HepG2 (cell line): ENCODE measurements around the gene TLN1. TPM values are rescaled to one million over a fixed set of nuclear protein-coding genes. Genes with fewer than 3 reads are reported as not detected.

Source experiments
- AGO1 ChIP-seq: fragments of 200-400 bp; formaldehyde crosslinking; IDR thresholded peaks from 2 replicates; pipeline ENCODE4 v1.6.1; 2017; ENCODE audit warnings: mild to moderate bottlenecking, low read depth, low read length, moderate library complexity; ENCODE audit not compliant: poor library complexity, severe bottlenecking
- AGO2 ChIP-seq: fragments of 200-400 bp; formaldehyde crosslinking; optimal IDR thresholded peaks from 2 replicates; pipeline ENCODE3; 2017; ENCODE audit warnings: mild to moderate bottlenecking, low read depth, low read length, moderate library complexity
- BRD4 ChIP-seq: sonication (generic); formaldehyde crosslinking; IDR thresholded peaks from 2 replicates; pipeline ENCODE4 v1.4.0; 2020; ENCODE audit warnings: missing genetic modification reagents
- DRAP1 ChIP-seq: IDR thresholded peaks from 2 replicates; pipeline ENCODE4 v1.6.1; 2016; ENCODE audit warnings: missing genetic modification reagents, missing compliant biosample characterization
- ELF4 ChIP-seq: sonication (generic); formaldehyde crosslinking; IDR thresholded peaks from 2 replicates; pipeline ENCODE4 v1.5.0; 2020; ENCODE audit warnings: missing genetic modification reagents, mild to moderate bottlenecking, moderate library complexity, borderline replicate concordance
- FOXM1 ChIP-seq: sonication (generic); formaldehyde crosslinking; IDR thresholded peaks from 2 replicates; pipeline ENCODE4 v1.5.0; 2020; ENCODE audit warnings: missing genetic modification reagents
- HDAC2 ChIP-seq: sonication (generic); formaldehyde crosslinking; IDR thresholded peaks from 2 replicates; pipeline ENCODE4 v1.4.0; 2020; ENCODE audit warnings: missing genetic modification reagents
- KLF12 ChIP-seq: sonication (generic); formaldehyde crosslinking; IDR thresholded peaks from 2 replicates; pipeline ENCODE4 v1.4.0; 2020; ENCODE audit warnings: missing genetic modification reagents, borderline replicate concordance
- LCORL ChIP-seq, 2 experiments: fragments of 450-650 bp in 1 of 2; sonication (generic) in 1 of 2; formaldehyde crosslinking in 1 of 2; IDR thresholded peaks; 2 replicates each; pipeline versions ENCODE4 v1.5.0 to v1.6.1; 2017 to 2020; ENCODE audit warnings: antibody characterized with exemption in 1 of 2, missing genetic modification reagents in 1 of 2
- NR2F6 ChIP-seq, 2 experiments: IDR thresholded peaks; 2 replicates each; pipeline ENCODE4 v1.6.1; 2016; ENCODE audit warnings: antibody characterized with exemption in 1 of 2, mild to moderate bottlenecking in 1 of 2
- PHF8 ChIP-seq: sonication (generic); formaldehyde crosslinking; IDR thresholded peaks from 2 replicates; pipeline ENCODE4 v1.5.0; 2020; ENCODE audit warnings: missing genetic modification reagents
- RFXAP ChIP-seq: sonication (generic); formaldehyde crosslinking; IDR thresholded peaks from 2 replicates; pipeline ENCODE4 v1.4.0; 2020; ENCODE audit warnings: missing genetic modification reagents, borderline replicate concordance
- SATB2 ChIP-seq: sonication (generic); formaldehyde crosslinking; IDR thresholded peaks from 2 replicates; pipeline ENCODE4 v1.5.0; 2020; ENCODE audit warnings: missing genetic modification reagents
- TAF15 ChIP-seq: fragments of 200-400 bp; formaldehyde crosslinking; IDR thresholded peaks from one replicate; pipeline ENCODE4 v1.6.1; 2018; ENCODE audit warnings: mild to moderate bottlenecking, low read depth, low read length; ENCODE audit not compliant: poor library complexity, severe bottlenecking
- TFAP4 ChIP-seq: sonication (generic); IDR thresholded peaks from 2 replicates; pipeline ENCODE4 v1.6.1; 2016; ENCODE audit warnings: low read depth, borderline replicate concordance
- ZBTB42 ChIP-seq: sonication (generic); formaldehyde crosslinking; IDR thresholded peaks from 2 replicates; pipeline ENCODE4 v1.5.0; 2020; ENCODE audit warnings: mild to moderate bottlenecking, missing genetic modification reagents
- ZMYM4 ChIP-seq: sonication (generic); formaldehyde crosslinking; IDR thresholded peaks from 2 replicates; pipeline ENCODE4 v1.8.1; 2023; ENCODE audit warnings: mild to moderate bottlenecking, missing genetic modification reagents
- ZNF12 ChIP-seq: sonication (generic); formaldehyde crosslinking; IDR thresholded peaks from 2 replicates; pipeline ENCODE4 v1.5.0; 2020; ENCODE audit warnings: missing genetic modification reagents
- ZNF136 ChIP-seq: sonication (generic); formaldehyde crosslinking; IDR thresholded peaks from 2 replicates; pipeline ENCODE4 v1.8.1; 2022; ENCODE audit warnings: low read depth, mild to moderate bottlenecking, moderate library complexity, missing genetic modification reagents
- ZNF207 ChIP-seq: fragments of 450-650 bp; IDR thresholded peaks from 2 replicates; pipeline ENCODE4 v1.6.1; 2016; ENCODE audit warnings: antibody characterized with exemption, borderline replicate concordance
- ZNF282 ChIP-seq: fragments of 450-650 bp; IDR thresholded peaks from 2 replicates; pipeline ENCODE4 v1.6.1; 2018; ENCODE audit not compliant: partially characterized antibody
- ZNF326 ChIP-seq: sonication (generic); formaldehyde crosslinking; IDR thresholded peaks from 2 replicates; pipeline ENCODE4 v1.4.0; 2020; ENCODE audit warnings: missing genetic modification reagents, borderline replicate concordance
- ZNF337 ChIP-seq: sonication (generic); formaldehyde crosslinking; IDR thresholded peaks from 2 replicates; pipeline ENCODE4 v1.5.1; 2020; ENCODE audit warnings: missing genetic modification reagents, low read depth, mild to moderate bottlenecking, borderline replicate concordance
- ZNF484 ChIP-seq: sonication (generic); formaldehyde crosslinking; IDR thresholded peaks from 2 replicates; pipeline ENCODE4 v1.5.1; 2020; ENCODE audit warnings: mild to moderate bottlenecking, low read depth, missing genetic modification reagents, borderline replicate concordance
- ZNF549 ChIP-seq: sonication (generic); formaldehyde crosslinking; IDR thresholded peaks from 2 replicates; pipeline ENCODE4 v1.5.0; 2020; ENCODE audit warnings: missing genetic modification reagents
- ZNF580 ChIP-seq: IDR thresholded peaks from 2 replicates; pipeline ENCODE4 v1.6.1; 2016; ENCODE audit warnings: low read depth, borderline replicate concordance
- ZNF616 ChIP-seq: sonication (generic); formaldehyde crosslinking; IDR thresholded peaks from 2 replicates; pipeline ENCODE4 v1.5.0; 2020; ENCODE audit warnings: low read depth, mild to moderate bottlenecking, missing genetic modification reagents
- ZNF709 ChIP-seq: sonication (generic); formaldehyde crosslinking; IDR thresholded peaks from 2 replicates; pipeline ENCODE4 v1.5.0; 2020; ENCODE audit warnings: mild to moderate bottlenecking, missing genetic modification reagents
- ZNF724P ChIP-seq: sonication (generic); formaldehyde crosslinking; IDR thresholded peaks from 2 replicates; pipeline ENCODE4 v1.8.0; 2022; ENCODE audit warnings: missing genetic modification reagents, borderline replicate concordance
- polyA plus RNA-seq, 8 experiments: library from polyadenylated mRNA; depleted of rRNA in 3 of 8; stranded (reverse) in 7 of 8; unstranded in 1 of 8; fragments of >200 nt; fragmentation: Illumina TruSeq in 4 of 8; extraction: Trizol in 4 of 8; gene quantifications; 2 replicates each; pipeline versions ENCODE4 v1.2.1 to v1.2.3, GENCODE V29; 2011 to 2016; ENCODE audit warnings: low read depth in 4 of 8, missing spikeins in 1 of 8, mixed read lengths in 1 of 8; ENCODE audit not compliant: insufficient read depth in 1 of 8
- total RNA-seq, 5 experiments: library from RNA; depleted of rRNA; stranded (reverse); fragments of >200 nt; fragmentation: Illumina TruSeq; extraction: Trizol; gene quantifications; 2 replicates each; pipeline ENCODE4 v1.2.3, GENCODE V29; 2016; ENCODE audit warnings: low read depth in 1 of 5

The TLN1 gene
- total and polyA plus RNA-seq, 2 of the 13 experiments (the other 11 are each of a cell fraction or from before 2014, with no cell fraction given): 35.2 to 51.8 TPM

GRCh38 chr9:35664531-35665470, 67.2 kb downstream of the TLN1 start, which contains the start of gene ARHGEF39 (continued):
- peak; percentile 45 for TF ChIP-seq DRAP1 (CRISPR knock-in tag)
- TF ChIP-seq ELF4: no peak
- no peak; the same call in 1 of the 2 replicates for TF ChIP-seq RFXAP (CRISPR knock-in tag)
- no peak for TF ChIP-seq ZNF484 (CRISPR knock-in tag)
- TF ChIP-seq TFAP4: no peak; the same call in 1 of the 2 replicates
- TF ChIP-seq ZNF709 (CRISPR knock-in tag): peak; percentile 71; the same call in 1 of the 2 replicates
- TF ChIP-seq LCORL (IDR thresholded peaks at IDR 0.05): no peak
- peak; percentile 83 for TF ChIP-seq LCORL (CRISPR knock-in tag; IDR thresholded peaks at IDR 0.05)
- TF ChIP-seq ZNF12: no peak
- peak; percentile 92 for TF ChIP-seq ZMYM4
- TF ChIP-seq HDAC2 (CRISPR knock-in tag): peak; percentile 53
- no peak for TF ChIP-seq ZNF326 (CRISPR knock-in tag)
- TF ChIP-seq KLF12 (CRISPR knock-in tag): no peak; the same call in 1 of the 2 replicates
- TF ChIP-seq AGO2: peak; percentile 33
- TF ChIP-seq ZNF207: no peak
- TF ChIP-seq FOXM1 (CRISPR knock-in tag): 0 out of 2 replicates have a peak, but pooled peaks have one; percentile 84
- 0 out of 2 replicates have a peak, but pooled peaks have one; percentile 31 for TF ChIP-seq ZNF337 (CRISPR knock-in tag)
- peak; percentile 98 for TF ChIP-seq ZNF724P
- TF ChIP-seq ZNF282: no peak
- TF ChIP-seq SATB2 (CRISPR knock-in tag): no peak
- 0 out of 2 replicates have a peak, but pooled peaks have one; percentile 28 for TF ChIP-seq ZNF549
- TF ChIP-seq AGO1: peak; percentile 37
- TF ChIP-seq PHF8 (CRISPR knock-in tag): peak; percentile 85
- TF ChIP-seq NR2F6 (IDR thresholded peaks at IDR 0.05): no peak
- 0 out of 2 replicates have a peak, but pooled peaks have one; percentile 60 for TF ChIP-seq NR2F6 (CRISPR knock-in tag; IDR thresholded peaks at IDR 0.05)
- peak; percentile 67; the same call in 1 of the 2 replicates for TF ChIP-seq BRD4
- TF ChIP-seq ZNF580 (CRISPR knock-in tag): peak; percentile 91; the same call in 1 of the 2 replicates
- 0 out of 2 replicates have a peak, but pooled peaks have one; percentile 69 for TF ChIP-seq ZNF616 (CRISPR knock-in tag)
- 0 out of 2 replicates have a peak, but pooled peaks have one; percentile 63 for TF ChIP-seq ZBTB42
- no peak for TF ChIP-seq ZNF136
- no peak for TF ChIP-seq TAF15
